ENCODE data around the gene USP5. TPM values are rescaled to one million over a fixed set of nuclear protein-coding genes. Genes with fewer than 3 reads are reported as not detected.
A peak's percentile ranks its signal among the peaks of the same experiment; 100 is the strongest.

The USP5 gene
- polyA plus RNA-seq, 1 experiment = 47.1 TPM

GRCh38 chr12:6826125-6826733 lies 25.7 kb upstream of the USP5 start:
- Histone ChIP-seq H3K27me3 (ENCODE audit: control insufficient read depth, insufficient read depth, low read length) (no peaks in the 10 kb centered on the region), H3K9me3 (ENCODE audit: control insufficient read depth, insufficient read depth, low read length) (no peaks in the 10 kb centered on the region; the same call in 1 of the 2 replicates), H3K27ac (ENCODE audit: low read depth, low read length) (no peak overlapping the region), H3K4me3 (ENCODE audit: low read depth, low read length) (no peak overlapping the region)
- ChIA-PET POLR2A (interaction anchor here (1.9 to 3.6 kb wide), 2 partner anchors 73 kb away, joined by 6 to 26 read pairs; partner anchors contain the start of gene MLF2), CTCF (interaction anchor here (0.7 to 11.8 kb wide), 17 partner anchors 8 to 212 kb away, joined by 3 to 165 read pairs (median 4); partner anchors contain the start of genes COPS7A and MLF2)
- no peak for TF ChIP-seq CTCF (IDR thresholded peaks at IDR 0.05; ENCODE audit: low read depth, low read length)
- DNase-seq (ENCODE audit: low read depth, low spot score) = no peak

GRCh38 chr12:6826734-6827436 lies 25.1 kb upstream of the USP5 start:
- CTCF ChIA-PET = interaction anchor here (0.9 to 11.8 kb wide), 13 partner anchors 8 to 289 kb away, joined by 3 to 165 read pairs (median 4); partner anchors contain the start of gene MLF2
- TF ChIP-seq CTCF (IDR thresholded peaks at IDR 0.05; ENCODE audit: low read depth, low read length) = no peak
- DNase-seq (ENCODE audit: low read depth, low spot score) = no peak
- Histone ChIP-seq H3K9me3 (ENCODE audit: control insufficient read depth, insufficient read depth, low read length) (no peaks in the 10 kb centered on the region; the same call in 1 of the 2 replicates), H3K4me3 (ENCODE audit: low read depth, low read length) (no peak overlapping the region), H3K27ac (ENCODE audit: low read depth, low read length) (peak overlapping the region; percentile 65), H3K27me3 (ENCODE audit: control insufficient read depth, insufficient read depth, low read length) (no peaks in the 10 kb centered on the region)
- POLR2A ChIA-PET = interaction anchor here (0.5 to 3.6 kb wide), 4 partner anchors 60 to 293 kb away, joined by 4 to 26 read pairs (median 8); partner anchors contain the start of genes GAPDH, MLF2 and PTMS

- Histone ChIP-seq H3K27ac (ENCODE audit: low read depth, low read length) (peak overlapping the region; percentile 65), H3K4me3 (ENCODE audit: low read depth, low read length) (peak overlapping the region; percentile 44), H3K9me3 (ENCODE audit: control insufficient read depth, insufficient read depth, low read length) (no peaks in the 10 kb centered on the region; the same call in 1 of the 2 replicates), H3K27me3 (ENCODE audit: control insufficient read depth, insufficient read depth, low read length) (no peaks in the 10 kb centered on the region)
- TF ChIP-seq CTCF (IDR thresholded peaks at IDR 0.05; ENCODE audit: low read depth, low read length) = no peak
- ChIA-PET POLR2A (interaction anchor here (0.5 to 3.6 kb wide), 9 partner anchors 14 to 293 kb away, joined by 3 to 26 read pairs (median 4); partner anchors contain the start of genes CDCA3, GAPDH, GNB3 and MLF2), CTCF (interaction anchor here (0.6 to 11.8 kb wide), 6 partner anchors 14 to 290 kb away, joined by 3 to 165 read pairs (median 4); partner anchors contain the start of gene MLF2)
- peak; percentile 46 for DNase-seq (ENCODE audit: low read depth, low spot score)
These were observed 24.5 kb upstream of the USP5 start for GRCh38 chr12:6827437-6827911.

GRCh38 chr12:6827982-6828780 lies 23.8 kb upstream of the USP5 start, which contains the start of gene P3H3:
P3H3 (plus strand) TSS chr12:6828407; CDS start chr12:6828441, 34 bp downstream.
- Histone ChIP-seq H3K27me3 (ENCODE audit: control insufficient read depth, insufficient read depth, low read length) (no peaks in the 10 kb centered on the region), H3K9me3 (ENCODE audit: control insufficient read depth, insufficient read depth, low read length) (no peaks in the 10 kb centered on the region; the same call in 1 of the 2 replicates), H3K27ac (ENCODE audit: low read depth, low read length) (peak within 1 kb of the TSS; percentile 82), H3K4me3 (ENCODE audit: low read depth, low read length) (peak within 1 kb of the TSS; percentile 91)
- CTCF ChIA-PET = interaction anchor here (0.6 to 11.8 kb wide), 6 partner anchors 15 to 291 kb away, joined by 3 to 165 read pairs (median 4); partner anchors contain the start of gene MLF2
- no peak for DNase-seq (ENCODE audit: low read depth, low spot score)
- TF ChIP-seq CTCF (IDR thresholded peaks at IDR 0.05; ENCODE audit: low read depth, low read length) = no peak
- POLR2A ChIA-PET = interaction anchor here (0.5 to 3.6 kb wide), 11 partner anchors 13 to 294 kb away, joined by 3 to 26 read pairs (median 4); partner anchors contain the start of genes CDCA3, GAPDH, GNB3 and MLF2

Measured in AG04450 (cell line).